Measurements from ENCODE around the gene GRM8.

Gene GRM8

GRCh38 chr7:126805351-126805750 is 447.4 kb downstream of the GRM8 start:
- no peak for TF ChIP-seq CTCF (IDR thresholded peaks at IDR 0.05; ENCODE audit: borderline replicate concordance, insufficient read depth, low read depth, low read length)
- H3K4me3 ChIP-seq (ENCODE audit: low read depth, low read length): no peak overlapping the region

GRCh38 chr7:126804604-126805003 is 448.1 kb downstream of the GRM8 start:
- TF ChIP-seq CTCF (IDR thresholded peaks at IDR 0.05; ENCODE audit: borderline replicate concordance, insufficient read depth, low read depth, low read length): no peak
- H3K4me3 ChIP-seq (ENCODE audit: low read depth, low read length): no peak overlapping the region

GRCh38 chr7:126803990-126804389 is 448.8 kb downstream of the GRM8 start:
- no peak for TF ChIP-seq CTCF (IDR thresholded peaks at IDR 0.05; ENCODE audit: borderline replicate concordance, insufficient read depth, low read depth, low read length)
- no peak overlapping the region for H3K4me3 ChIP-seq (ENCODE audit: low read depth, low read length)

- TF ChIP-seq CTCF (IDR thresholded peaks at IDR 0.05; ENCODE audit: borderline replicate concordance, insufficient read depth, low read depth, low read length): peak; percentile 50; the same call in 1 of the 2 replicates
- H3K4me3 ChIP-seq (ENCODE audit: low read depth, low read length): no peak overlapping the region
These were observed 449.6 kb downstream of the GRM8 start for GRCh38 chr7:126803060-126803665.

- H3K4me3 ChIP-seq (ENCODE audit: low read depth, low read length): no peak overlapping the region
- TF ChIP-seq CTCF (IDR thresholded peaks at IDR 0.05; ENCODE audit: borderline replicate concordance, insufficient read depth, low read depth, low read length): no peak
These were observed 451.0 kb downstream of the GRM8 start for GRCh38 chr7:126801733-126802132.

- no peak overlapping the region for H3K4me3 ChIP-seq (ENCODE audit: low read depth, low read length)
- TF ChIP-seq CTCF (IDR thresholded peaks at IDR 0.05; ENCODE audit: borderline replicate concordance, insufficient read depth, low read depth, low read length): no peak
These were observed 453.2 kb downstream of the GRM8 start for GRCh38 chr7:126799541-126799940.

GRCh38 chr7:126792521-126792920 is 460.2 kb downstream of the GRM8 start:
- no peak for TF ChIP-seq CTCF (IDR thresholded peaks at IDR 0.05; ENCODE audit: borderline replicate concordance, insufficient read depth, low read depth, low read length)
- H3K4me3 ChIP-seq (ENCODE audit: low read depth, low read length): no peak overlapping the region
